Activated naive CD4-positive, alpha-beta T cell treated with anti-CD3 and anti-CD28 coated beads, Interleukin-2, amount 50 U/mL, for 72 hours (primary cell): ENCODE data around the gene ANO9. TPM values are rescaled to one million over a fixed set of nuclear protein-coding genes. Genes with fewer than 3 reads are reported as not detected.

Experiments used
- ATAC-seq, 2 donors: fragments of 150-1000 bp; cut with Tn5 transposase; 2 replicates each; pipeline ENCODE4 v1.10.0; 2021; ENCODE audit warnings: mild to moderate bottlenecking in 2 of 2, moderate library complexity in 2 of 2
- DNase-seq, 2 donors: peaks; one replicate each; pipeline ENCODE4 v3.0.0; 2021 to 2022; ENCODE audit warnings: low spot score in 2 of 2
- H3K27ac Mint-ChIP-seq, 2 donors: one replicate each; pipeline ENCODE4 v1.8.0; 2022; ENCODE audit warnings: mild to moderate bottlenecking in 2 of 2, mixed read lengths in 2 of 2
- H3K36me3 Mint-ChIP-seq, 2 donors: one replicate each; pipeline ENCODE4 v1.8.0; 2022; ENCODE audit warnings: mixed read lengths in 2 of 2
- H3K9me3 Mint-ChIP-seq, 2 donors: one replicate each; pipeline ENCODE4 v1.8.0; 2022; ENCODE audit warnings: mixed read lengths in 2 of 2
- total RNA-seq, 2 donors: library from RNA; stranded (reverse); gene quantifications; one replicate each; pipeline ENCODE4 v1.2.3, GENCODE V29; 2022

ANO9 gene
- total RNA-seq, 2 donors from 2014 or later = 61.2 to 69.3 TPM

DNA sequence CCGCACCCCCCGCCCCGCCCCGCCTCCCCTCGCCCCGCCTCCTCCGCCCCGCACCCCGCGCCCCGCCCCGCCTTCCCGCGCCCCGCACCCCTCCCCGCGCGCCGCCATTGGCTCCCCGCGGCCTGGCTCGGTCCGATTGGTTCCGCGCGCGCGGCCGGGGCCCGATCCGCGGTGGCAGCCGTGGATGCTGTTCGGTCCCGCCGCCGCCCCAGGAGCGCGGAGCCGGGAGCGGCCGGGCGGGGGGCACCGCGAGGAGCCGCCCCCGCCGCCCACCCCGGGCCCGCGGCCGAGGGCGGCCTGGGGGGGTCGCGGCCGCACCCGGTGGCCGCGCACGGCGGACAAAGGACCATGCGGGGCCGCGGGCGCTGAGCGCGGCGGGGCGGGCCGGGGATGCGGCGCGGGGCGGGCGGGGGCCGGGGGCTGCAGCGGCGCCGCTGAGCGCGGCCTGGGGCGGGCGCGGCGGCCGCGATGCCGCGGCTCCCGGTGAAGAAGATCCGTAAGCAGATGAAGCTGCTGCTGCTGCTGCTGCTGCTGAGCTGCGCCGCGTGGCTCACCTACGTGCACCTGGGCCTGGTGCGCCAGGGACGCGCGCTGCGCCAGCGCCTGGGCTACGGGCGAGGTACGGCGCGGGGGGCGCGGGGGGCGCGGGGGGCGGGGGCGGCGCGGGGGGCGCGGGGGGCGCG lies 72.3 kb downstream of the ANO9 start, which contains the start of gene B4GALNT4:
TSS of gene B4GALNT4 (plus strand) at position 164 of the 683 bp plus-strand sequence. CDS start at position 469, 305 bp downstream.
- DNase-seq (peak in 1 of 2 donors; percentile 54), ATAC-seq (peak; percentile 66 to 76)
- Mint-ChIP-seq H3K36me3 (no peaks in the 10 kb centered on the region), H3K9me3 (peaks cover 0 to 4% of the 10 kb centered on the region in 2 donors), H3K27ac (no peak within 1 kb of the TSS)

DNA sequence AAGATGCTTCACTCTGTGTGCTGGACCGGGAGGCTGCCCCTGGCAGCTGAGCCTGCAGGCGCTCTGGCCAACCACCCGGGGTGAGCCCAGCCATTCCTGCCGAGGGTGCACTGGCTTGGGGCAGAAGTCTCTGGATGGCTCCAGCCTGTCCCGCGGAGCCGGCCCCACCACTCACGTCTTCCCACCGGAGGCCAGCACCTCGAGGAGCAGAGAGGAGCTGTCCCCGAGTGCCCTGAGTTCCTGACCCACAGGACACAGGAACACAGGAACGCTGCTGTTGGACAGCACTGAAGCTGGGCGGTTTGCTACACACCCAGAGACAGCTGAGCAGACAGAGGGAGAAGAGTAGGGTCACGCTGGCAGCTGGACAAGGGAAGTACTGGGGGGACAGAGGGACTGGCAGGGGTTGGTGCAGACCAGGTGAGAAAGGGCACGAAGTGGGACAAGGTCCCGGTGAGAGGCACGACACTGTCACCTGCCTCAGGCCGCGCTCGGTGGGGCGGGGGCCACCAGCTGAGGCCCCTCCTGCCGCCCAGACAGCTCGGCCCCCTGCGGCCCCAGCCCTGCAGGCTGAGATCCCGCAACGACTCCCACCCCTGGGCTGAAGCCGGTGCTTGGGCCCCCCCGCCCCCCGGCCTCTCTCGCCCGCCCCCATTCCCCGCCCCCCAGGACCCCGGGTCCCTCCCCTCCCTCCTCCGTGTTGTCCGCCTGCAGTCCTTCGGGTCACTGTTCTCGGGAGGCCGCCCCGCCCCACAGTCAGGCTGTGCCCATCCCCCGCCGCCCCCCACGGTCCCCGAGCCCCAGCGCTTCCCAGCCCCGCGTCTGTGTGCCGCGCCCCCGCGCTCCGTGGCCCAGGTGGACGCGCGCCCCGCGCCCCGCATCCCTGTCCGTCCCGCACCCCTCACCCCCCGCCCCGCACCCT lies 73.1 kb downstream of the ANO9 start:
- H3K27ac Mint-ChIP-seq = no peak overlapping the region
- no peak for ATAC-seq
- H3K36me3 Mint-ChIP-seq = no peaks in the 10 kb centered on the region
- DNase-seq = no peak
- no peaks in the 10 kb centered on the region for H3K9me3 Mint-ChIP-seq

DNA sequence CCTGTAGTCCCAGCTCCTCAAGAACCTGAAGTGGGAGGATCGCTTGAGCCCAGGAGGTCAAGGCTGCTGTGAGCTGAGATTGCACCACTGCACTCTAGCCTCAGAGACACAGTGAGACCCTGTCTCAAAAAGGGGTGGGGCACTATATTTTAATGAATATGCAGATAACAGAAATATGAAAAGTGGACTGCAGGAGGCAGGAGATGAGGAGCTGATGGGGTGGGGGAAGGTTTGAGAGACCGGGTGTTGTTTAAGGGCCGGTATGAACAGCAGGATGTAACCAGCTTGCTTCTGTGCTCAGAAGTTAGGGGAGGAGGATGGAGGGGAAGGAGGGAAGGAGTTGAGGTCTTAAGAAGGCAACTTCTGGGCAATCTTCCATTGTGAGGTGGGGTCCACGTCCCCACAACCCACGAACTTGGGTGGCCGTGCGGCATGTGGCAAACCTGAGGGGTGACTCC lies 73.8 kb downstream of the ANO9 start:
- H3K36me3 Mint-ChIP-seq = no peaks in the 10 kb centered on the region
- ATAC-seq = no peak
- DNase-seq = no peak
- H3K9me3 Mint-ChIP-seq = no peaks in the 10 kb centered on the region
- no peak overlapping the region for H3K27ac Mint-ChIP-seq

Other genes with a start within 250 kb of the ANO9 start
- under 1 TPM in 1 of 2 donors, not detected in 1; 0.64 TPM for gene SCGB1C1, start 248.9 kb downstream of the ANO9 start, total RNA-seq
- gene BET1L, start 234.6 kb downstream of the ANO9 start, total RNA-seq = 10 to 100 TPM; 53.3 to 81.6 TPM
- 100 to 1,000 TPM; 110 to 179 TPM for gene RIC8A, start 234.3 kb downstream of the ANO9 start, total RNA-seq
- gene SIRT3, start 205.7 kb downstream of the ANO9 start, total RNA-seq = 10 to 100 TPM; 11.7 to 38.7 TPM
- 100 to 1,000 TPM; 196 to 273 TPM for gene PSMD13, start 205.0 kb downstream of the ANO9 start, total RNA-seq
- gene NLRP6, start 163.6 kb downstream of the ANO9 start, total RNA-seq = 1 to 10 TPM in 1 of 2 donors, under 1 TPM in 1; 0.88 to 2.5 TPM
- 100 to 1,000 TPM in 1 of 2 donors, 10 to 100 TPM in 1; 97.8 to 695 TPM for gene PGGHG, start 152.9 kb downstream of the ANO9 start, total RNA-seq
- not detected for gene IFITM5, start 142.5 kb downstream of the ANO9 start, total RNA-seq
- gene IFITM2, start 134.2 kb downstream of the ANO9 start, total RNA-seq = 100 to 1,000 TPM; 385 to 785 TPM
- 100 to 1,000 TPM in 1 of 2 donors, 10 to 100 TPM in 1; 91.3 to 436 TPM for gene IFITM1, start 128.0 kb downstream of the ANO9 start, total RNA-seq
- gene IFITM3, start 121.2 kb downstream of the ANO9 start, total RNA-seq = 100 to 1,000 TPM in 1 of 2 donors, 10 to 100 TPM in 1; 51.8 to 139 TPM
- 10 to 100 TPM in 1 of 2 donors, 1 to 10 TPM in 1; 6.6 to 13.6 TPM for gene B4GALNT4, start 72.5 kb downstream of the ANO9 start, total RNA-seq
- under 1 TPM in 1 of 2 donors, not detected in 1; 0.12 TPM for gene PKP3, start 47.8 kb downstream of the ANO9 start, total RNA-seq
- 10 to 100 TPM; 63.8 to 80.8 TPM for gene SIGIRR, start 27.0 kb downstream of the ANO9 start, total RNA-seq
- 10 to 100 TPM; 23.6 to 23.8 TPM for gene PTDSS2, start 8.3 kb upstream of the ANO9 start, total RNA-seq
- gene RNH1, start 65.2 kb upstream of the ANO9 start, total RNA-seq = 10 to 100 TPM; 90.9 to 98.0 TPM
- 10 to 100 TPM; 29.9 to 38.6 TPM for gene HRAS, start 93.6 kb upstream of the ANO9 start, total RNA-seq
- gene LRRC56, start 95.5 kb upstream of the ANO9 start, total RNA-seq = 1 to 10 TPM; 1.7 to 2.8 TPM
- gene LMNTD2, start 118.7 kb upstream of the ANO9 start, total RNA-seq = 1 to 10 TPM; 5.1 to 5.8 TPM
- gene RASSF7, start 119.0 kb upstream of the ANO9 start, total RNA-seq = 10 to 100 TPM; 13.3 to 17.5 TPM
- gene PHRF1, start 134.5 kb upstream of the ANO9 start, total RNA-seq = 10 to 100 TPM; 37.3 to 47.1 TPM
- 100 to 1,000 TPM in 1 of 2 donors, 10 to 100 TPM in 1; 25.3 to 104 TPM for gene IRF7, start 173.9 kb upstream of the ANO9 start, total RNA-seq
- not detected for gene CDHR5, start 182.9 kb upstream of the ANO9 start, total RNA-seq
- not detected for gene SCT, start 185.2 kb upstream of the ANO9 start, total RNA-seq
- 1 to 10 TPM in 1 of 2 donors, under 1 TPM in 1; 0.60 to 5.6 TPM for gene DRD4, start 195.3 kb upstream of the ANO9 start, total RNA-seq